Activated T-helper 1 cell treated with anti-CD3 and anti-CD28 coated beads, Interleukin-2, amount 50 U/mL, for 16 hours (primary cell): Measurements from ENCODE around the gene FAM3A.
A peak's percentile ranks its signal among the peaks of the same experiment; 100 is the strongest.
"Not testable (repeated sequence)": the region's sequence is repeated elsewhere in the genome, so short reads cannot be mapped to it uniquely, and the experiment has no call there.

Source experiments
- DNase-seq, 2 donors: peaks; one replicate each; pipeline ENCODE4 v3.0.0-alpha.2; 2020; ENCODE audit warnings: low read depth in 1 of 2, low spot score in 1 of 2

Gene FAM3A, protein sequence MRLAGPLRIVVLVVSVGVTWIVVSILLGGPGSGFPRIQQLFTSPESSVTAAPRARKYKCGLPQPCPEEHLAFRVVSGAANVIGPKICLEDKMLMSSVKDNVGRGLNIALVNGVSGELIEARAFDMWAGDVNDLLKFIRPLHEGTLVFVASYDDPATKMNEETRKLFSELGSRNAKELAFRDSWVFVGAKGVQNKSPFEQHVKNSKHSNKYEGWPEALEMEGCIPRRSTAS

GRCh38 chrX:154515966-154516655, at the start of gene FAM3A:
TSS of gene FAM3A (minus strand) at chrX:154516232. CDS start at chrX:154515772, 460 bp downstream.
- DNase-seq: peak; percentile 81 to 87

DNA sequence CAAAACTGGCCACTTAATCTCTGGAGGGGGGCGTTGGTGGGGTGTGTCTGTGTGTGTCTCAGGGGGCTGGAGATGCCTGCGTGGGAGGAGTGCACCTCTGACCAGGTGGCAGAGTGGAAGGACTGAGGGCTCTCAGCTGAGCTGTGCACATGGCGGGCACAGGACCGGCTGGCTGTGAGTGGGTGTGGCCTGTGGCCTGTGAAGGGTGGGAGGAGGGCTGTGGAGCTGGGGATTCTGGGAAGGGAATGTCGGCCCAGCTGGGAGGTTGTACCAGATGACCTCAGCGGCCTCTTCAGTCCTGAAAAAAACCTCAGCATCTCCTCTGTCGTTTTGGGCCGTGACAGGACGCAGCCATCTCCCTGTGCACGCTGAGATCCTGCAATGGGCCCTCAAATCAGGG, 46.3 kb upstream of the FAM3A start:
- not testable (repeated sequence) for DNase-seq

GRCh38 chrX:154560326-154560725, 44.3 kb upstream of the FAM3A start:
- not testable (repeated sequence) for DNase-seq

DNA sequence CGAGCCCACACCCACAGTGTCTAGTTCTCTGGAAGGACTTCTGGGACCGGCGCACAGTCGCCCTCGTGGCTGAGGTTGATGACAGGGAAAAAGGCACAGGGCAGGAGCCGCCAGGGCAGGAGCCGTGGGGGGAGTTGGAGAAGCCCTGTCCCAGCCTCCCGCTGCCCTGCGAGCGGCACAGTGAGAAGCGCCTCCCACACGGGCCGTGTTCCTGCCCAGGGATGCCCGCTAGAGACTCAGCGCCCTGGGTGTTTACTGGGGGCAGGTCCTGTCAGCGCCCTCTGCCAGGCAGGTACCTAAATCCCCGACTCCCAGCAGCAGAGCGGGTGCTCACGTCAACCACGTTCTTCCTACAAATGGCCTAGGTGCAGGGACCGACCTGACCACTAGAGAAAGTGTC, 42.9 kb upstream of the FAM3A start:
- not testable (repeated sequence) for DNase-seq

DNA sequence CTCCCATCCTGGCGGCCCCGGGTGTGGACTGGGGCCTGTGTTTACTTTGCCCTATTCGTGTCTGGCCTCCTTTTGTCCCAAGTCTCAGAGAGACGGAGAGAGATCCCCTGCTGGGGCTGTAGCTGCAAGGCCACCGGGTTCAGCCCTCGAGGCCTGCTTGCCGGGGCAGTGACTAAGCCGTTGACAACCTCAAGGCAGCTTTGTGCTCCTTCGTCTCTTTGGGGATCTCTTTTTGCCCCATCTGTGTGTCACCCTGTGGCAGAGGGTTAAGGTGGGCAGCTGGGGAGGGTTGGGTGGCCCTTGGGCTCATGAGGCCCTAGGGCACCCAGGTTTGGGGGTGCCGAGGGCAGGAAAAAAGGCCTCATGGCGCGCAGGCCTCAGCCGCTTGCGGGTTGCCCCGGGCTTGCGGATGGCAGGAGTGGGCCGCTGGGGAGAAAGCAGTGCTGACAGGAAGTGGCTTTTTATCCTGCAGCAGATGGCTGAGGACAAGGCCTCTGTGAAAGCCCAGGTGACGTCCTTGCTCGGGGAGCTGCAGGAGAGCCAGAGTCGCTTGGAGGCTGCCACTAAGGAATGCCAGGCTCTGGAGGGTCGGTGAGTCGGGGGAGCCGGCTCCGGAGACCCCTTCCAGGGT, 42.1 kb upstream of the FAM3A start:
- DNase-seq: not testable (repeated sequence)

DNA sequence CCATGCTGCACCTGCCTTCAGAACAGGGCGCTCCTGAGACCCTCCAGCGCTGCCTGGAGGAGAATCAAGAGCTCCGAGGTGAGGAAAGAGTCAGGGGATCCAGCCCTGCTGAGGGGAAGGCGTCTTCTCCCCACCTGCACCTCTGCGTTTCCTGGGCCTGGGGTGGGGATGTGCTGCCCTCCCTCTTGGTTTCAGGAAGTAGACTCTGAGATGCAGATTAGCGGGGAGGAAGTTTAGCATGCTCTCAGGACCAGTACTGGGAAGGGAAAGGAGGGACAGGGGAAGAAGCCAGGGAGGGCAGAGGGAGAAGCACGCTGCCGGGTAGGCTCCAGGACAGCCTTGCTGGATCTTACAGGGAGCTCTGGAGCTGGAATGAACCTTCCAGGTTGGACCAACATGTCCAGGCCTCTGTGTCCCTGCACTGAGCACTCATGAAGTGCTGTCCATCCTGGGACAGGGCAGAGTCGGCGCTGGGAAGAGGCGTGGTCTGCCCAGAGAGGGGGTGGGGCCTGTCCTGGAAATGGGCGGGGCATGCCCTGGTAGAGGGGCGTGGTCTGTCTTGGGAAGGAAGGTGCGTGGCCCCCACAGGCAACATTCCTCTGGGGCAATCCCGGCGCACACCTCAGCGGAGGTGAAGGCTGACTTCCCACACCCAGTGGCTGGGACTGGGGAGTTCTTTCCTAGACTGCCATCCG, 36.2 kb upstream of the FAM3A start:
- DNase-seq: not testable (repeated sequence)

DNA sequence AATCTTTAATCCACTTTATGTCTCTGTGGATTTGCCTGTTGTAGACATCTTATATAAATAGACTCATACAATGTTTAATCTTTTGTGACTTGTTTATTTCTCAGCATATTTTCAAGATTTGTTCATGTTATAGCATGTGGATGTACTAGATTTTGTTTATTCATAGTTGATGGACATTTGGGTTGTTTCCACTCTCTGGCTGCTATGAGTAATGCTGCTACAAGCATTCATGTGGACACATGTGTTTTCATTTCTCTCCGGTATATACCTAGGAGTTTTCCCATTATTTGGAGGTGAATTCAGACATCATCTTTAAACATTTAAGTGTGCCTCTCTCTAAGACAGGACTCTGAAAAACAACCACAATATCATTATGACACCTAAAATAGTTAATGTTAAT, 33.7 kb upstream of the FAM3A start:
- DNase-seq: no peak

- DNase-seq: no peak
These were observed 31.9 kb upstream of the FAM3A start for GRCh38 chrX:154548028-154548316.

DNA sequence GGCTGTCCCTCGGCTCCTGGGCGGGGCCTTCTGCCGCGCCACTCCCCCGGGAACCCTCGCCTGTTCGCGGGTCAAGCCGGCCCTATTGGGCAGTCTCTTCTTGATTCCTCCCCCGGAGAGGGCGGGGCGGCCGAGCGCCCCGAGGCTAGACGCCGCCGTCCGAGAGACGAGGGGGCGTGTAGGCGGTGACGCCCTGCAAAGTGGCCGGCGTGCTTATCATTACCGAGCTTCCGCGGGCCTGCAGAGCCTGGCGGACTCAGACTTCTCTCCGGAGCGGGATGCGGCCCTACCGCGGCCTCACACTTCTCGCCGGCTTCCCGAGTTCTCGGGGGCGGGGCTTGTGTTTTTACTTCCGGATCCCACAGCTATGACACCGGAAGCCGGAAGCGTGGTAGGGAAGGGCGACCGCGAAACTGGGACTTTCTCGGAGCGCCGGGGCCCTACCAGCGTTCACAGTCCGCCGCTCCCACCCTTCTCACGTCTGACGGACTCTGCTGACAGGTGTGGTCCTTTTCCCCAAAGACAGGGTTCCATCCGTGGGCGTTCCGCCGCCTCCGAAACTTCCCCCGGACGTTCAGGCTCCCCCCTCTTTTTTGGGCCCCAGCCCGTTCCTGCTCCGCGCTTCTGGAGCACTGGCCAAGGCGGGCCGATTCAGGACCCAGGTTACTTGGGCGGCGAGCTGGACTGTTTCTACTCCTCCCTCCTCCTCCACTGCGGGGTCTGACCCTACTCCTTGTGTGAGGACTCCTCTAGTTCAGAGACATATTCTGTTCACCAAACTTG, 31.4 kb upstream of the FAM3A start, which contains the start of gene IKBKG:
IKBKG (plus strand) TSS at position 376 of the 783 bp plus-strand sequence. CDS start 4,383 bp downstream, outside the sequence.
- peak; percentile 69 to 80 for DNase-seq

- DNase-seq: peak; percentile 52 to 75
These were observed 30.6 kb upstream of the FAM3A start, which contains the start of gene G6PD for GRCh38 chrX:154546354-154547244. TSS of gene G6PD (minus strand) at chrX:154546846. CDS start at chrX:154546155, 691 bp downstream.

DNA sequence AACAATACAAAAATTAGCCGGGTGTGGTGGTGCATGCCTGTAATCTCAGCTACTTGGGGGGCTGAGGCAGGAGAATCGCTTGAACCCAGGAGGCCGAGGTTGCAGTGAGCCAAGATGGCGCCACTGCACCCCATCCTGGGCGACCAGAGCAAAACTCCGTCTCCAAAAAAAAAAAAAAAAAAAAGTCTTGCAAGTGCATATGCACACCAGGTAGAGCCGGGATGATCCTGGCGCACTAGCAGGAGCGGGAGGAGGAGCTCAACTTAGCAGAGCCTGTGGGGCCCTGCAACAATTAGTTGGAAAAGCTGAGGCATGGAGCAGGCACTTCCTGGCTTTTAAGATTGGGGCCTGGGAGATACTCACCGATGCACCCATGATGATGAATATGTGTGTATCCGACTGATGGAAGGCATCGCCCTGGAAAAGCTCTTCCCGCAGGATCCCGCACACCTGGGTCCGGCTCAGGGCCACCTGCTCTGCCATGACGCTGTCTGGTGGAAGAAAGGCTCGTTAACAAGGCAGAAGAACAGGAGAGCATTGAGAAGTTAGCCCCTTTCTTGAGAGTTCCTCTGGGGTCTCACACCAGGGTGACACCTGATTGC, 29.7 kb upstream of the FAM3A start:
- DNase-seq: no peak

DNA sequence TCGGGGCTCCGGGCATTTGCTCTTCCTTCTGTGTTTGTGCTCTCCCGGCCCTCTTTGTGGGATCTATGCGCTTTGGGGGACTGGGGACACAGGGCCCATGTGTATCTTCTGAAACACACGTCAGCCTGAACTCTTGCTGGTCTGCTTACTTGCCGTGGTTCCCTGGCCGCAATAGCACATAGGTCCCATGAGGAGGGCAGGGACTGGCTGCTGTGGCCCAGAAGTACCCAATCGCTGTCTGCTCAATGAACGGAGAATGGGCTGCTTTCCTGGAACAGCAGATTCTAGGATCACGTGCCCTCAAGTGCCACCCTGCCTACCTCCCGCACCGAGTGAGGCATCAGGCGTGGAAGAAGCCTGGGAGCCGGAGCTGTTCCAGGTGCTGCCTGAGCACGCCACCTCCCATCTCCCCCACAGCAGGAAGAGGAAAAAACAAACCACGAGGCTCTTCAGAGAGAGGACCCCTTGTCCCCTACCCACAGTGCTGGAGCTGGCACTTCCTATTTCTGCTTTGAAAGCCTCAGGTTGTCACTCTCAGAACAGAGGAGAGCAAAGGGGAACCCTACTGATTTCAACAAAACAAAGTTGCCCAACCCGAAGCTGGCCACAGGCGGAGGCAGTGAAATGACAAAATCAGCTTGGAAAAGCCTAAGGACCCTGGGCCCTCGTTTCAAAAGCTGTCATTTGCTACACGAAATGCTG, 26.8 kb upstream of the FAM3A start:
- DNase-seq: no peak

- peak in 1 of 2 donors; percentile 22 for DNase-seq
These were observed 26.1 kb upstream of the FAM3A start for GRCh38 chrX:154541896-154542722.

DNA sequence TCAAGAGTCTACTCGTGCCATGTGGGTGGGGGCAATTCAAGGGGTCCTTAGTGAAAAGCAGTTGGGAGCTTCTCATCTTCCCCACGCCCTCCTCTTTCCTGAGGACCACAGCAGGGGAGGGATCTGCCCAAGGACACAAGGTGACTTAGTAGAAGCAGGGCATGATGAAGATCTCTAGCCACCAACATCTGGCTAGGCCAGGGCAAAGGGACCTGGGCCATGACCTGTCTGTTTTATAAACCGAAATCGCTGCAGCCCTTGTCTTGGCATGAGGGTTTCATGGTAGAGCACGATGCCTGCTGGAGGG, 25.5 kb upstream of the FAM3A start:
- DNase-seq: no peak

GRCh38 chrX:154540897-154541535, 25.0 kb upstream of the FAM3A start:
- no peak for DNase-seq

DNA sequence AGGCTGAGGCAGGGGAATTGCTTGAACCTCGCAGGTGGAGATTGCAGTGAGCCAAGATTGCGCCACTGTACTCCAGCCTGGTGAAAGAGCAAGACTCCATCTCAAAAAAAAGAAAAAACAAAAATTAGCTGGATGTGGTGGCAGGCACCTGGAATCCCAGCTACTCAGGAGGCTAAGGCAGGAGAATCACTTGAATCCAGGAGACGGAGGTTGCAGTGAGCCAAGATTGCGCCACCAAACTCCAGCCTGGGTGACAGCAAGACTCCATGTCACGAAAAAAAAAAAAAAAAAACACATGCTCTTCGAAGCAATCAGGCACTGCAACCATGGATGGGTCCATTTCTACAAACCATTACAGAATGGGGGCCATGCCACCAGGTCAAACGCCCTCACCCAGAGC, 24.3 kb upstream of the FAM3A start:
- not testable (repeated sequence) for DNase-seq

DNA sequence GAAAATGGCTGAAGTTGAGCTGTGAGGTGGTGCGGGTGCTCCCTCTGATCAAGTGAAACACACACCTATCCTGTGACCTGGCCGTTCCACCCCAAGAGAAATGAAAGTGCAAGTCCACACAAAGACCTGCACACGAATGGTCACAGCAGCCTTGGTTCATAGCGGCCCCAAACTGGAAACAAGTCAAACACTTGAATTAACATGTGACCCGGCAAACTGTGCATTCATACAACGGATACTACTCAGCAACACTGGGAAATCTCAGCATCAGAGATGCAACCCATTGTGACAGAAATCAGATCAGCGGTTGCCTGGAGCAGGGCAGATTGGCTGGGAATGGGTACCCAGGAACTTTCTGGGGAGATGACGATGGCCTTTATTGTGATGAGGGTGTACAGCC, 23.0 kb upstream of the FAM3A start:
- DNase-seq: no peak

GRCh38 chrX:154535892-154536291, 19.9 kb upstream of the FAM3A start:
- no peak for DNase-seq
